Purkinje cell (primary cell): Measurements from ENCODE around the gene THYN1. TPM values are rescaled to one million over a fixed set of nuclear protein-coding genes. Genes with fewer than 3 reads are reported as not detected.

Experiments used
- polyA plus RNA-seq: library from polyadenylated mRNA; unstranded; fragments of >200 nt; fragmentation: Nextera tagmentation; gene quantifications from 2 replicates; pipeline ENCODE4 v1.2.1, GENCODE V29; 2014

The THYN1 gene
- 156 and 165 TPM in 2 replicates for polyA plus RNA-seq

DNA sequence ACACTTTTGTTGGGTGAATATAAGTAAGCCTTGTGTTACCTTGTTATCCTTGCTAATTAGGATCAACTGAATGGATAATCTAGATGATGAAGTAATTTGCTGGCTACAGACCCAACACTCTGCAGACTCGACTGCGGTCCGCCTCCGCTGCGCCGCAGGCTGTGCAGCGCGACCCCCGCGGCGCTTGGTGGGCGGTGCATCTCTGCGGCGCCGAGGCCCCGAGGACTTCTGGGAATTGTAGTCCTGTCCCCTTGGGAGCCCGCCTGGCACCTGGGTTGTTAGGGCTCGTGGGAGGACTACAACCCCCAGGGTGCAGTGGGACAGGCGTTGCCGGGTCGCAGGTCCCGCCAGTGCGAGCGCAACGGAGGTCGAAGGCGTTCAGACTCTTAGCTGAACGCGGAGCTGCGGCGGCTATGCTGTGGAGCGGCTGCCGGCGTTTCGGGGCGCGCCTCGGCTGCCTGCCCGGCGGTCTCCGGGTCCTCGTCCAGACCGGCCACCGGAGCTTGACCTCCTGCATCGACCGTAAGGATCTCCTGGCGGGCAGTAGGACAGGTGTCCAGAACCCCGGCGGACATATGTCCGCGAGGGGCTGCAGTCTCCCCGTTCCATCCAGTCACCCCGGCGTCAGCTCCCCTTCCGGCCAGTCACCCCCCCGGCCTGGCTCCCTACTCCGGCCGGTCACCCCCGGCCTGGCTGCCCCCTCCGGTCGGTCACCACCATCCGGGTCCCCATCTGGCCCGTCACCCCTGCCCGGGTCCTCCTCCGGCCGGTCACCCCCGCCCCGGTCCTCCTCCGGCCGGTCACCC is at the start of gene THYN1, which contains the start of gene ACAD8:
TSS of gene THYN1 (minus strand) at position 165 of the 806 bp plus-strand sequence. CDS start 470 bp downstream, outside the sequence.
TSS of gene ACAD8 (plus strand) at position 381 of the 806 bp plus-strand sequence. CDS start at position 414, 33 bp downstream.

DNA sequence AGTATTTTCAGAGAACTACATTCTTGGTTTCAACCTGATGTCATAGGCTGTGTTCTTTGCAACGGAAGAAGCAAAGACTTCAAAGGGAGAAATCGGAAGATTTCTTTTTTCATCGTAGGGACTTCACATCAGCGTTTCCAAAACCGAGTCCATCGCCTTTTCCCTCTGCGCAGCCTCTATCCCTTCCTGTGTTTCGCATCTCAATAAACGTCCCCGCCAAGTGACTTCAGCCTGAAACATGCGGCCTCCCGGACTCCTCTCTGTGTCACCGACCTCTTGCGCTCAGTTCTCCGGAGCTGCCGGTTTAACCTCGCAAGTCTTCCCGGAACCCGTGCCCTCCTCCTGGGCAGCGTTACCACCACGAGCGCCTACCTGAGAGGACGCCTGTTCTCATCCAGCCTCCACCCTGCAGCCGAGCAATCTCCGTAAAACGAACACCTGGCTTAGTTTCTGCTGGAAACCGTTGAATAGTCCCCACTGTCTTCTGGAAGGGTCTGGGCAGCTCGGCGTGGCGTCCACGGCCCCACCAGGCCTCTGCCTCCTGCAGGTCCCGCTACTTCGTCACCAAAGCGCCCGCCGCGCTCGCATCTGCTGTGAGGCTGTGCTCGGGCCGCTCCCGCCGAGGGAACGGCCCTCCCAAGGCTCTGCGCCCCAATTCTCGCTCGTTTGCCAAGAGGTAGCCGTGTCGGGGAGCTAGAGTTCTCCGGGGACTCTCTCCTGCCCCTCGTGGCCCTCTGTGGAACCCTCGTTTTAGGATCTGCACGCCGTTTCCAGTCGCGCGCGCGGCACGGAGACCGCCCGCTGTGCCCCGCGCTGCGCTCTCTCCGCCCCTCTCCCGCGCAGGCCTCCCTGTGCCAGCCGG is 22.6 kb upstream of the THYN1 start, which contains the start of gene GLB1L3:
TSS of gene GLB1L3 (plus strand) at position 846 of the 862 bp plus-strand sequence. CDS start 362 bp downstream, outside the sequence.

DNA sequence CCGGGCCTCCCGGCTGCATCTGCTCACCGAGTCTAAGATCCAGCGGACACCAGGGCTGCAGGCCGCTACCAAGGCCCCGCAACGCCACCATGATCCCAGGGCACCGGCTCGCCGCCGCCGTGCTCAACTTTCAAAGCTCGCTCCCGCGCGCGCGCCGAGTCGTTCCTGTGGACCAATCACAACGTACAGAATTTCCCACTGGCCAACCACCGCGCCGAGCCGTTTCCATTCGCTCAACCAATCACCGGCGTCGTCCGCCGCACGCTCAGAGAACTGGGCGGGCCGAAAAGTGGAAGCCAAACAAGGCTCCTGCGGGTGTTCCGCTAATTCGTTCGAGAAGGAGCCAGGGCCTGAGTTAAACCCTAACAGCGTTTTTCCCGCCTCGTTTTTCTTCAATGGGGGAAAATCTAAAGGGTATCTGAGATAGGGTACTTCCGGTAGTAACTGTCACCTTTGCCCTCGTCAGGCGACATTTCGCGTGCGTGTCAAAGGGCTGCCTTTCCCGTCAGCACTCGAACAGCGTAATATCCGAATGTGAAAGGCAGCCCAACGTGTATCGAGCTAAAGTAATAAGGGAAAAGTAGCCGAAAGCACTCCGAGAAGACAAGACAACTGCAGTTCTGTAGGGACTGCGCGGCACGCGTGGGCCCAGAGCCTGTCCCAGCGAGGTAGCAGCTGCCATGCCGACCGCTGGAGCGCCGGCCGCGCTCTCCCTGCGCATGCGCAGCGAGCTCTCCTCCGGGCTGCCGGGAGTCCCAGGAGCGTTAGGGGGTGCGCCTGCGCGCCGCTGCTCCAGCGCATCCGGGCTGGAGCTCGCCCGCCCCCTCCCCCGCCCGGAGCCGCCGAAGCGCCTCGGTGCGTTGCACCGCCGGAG is 29.1 kb downstream of the THYN1 start, which contains the start of the genes NCAPD3 and VPS26B:
TSS of gene NCAPD3 (minus strand) at position 132 of the 874 bp plus-strand sequence. CDS start at position 91, 41 bp downstream.
TSS of gene VPS26B (plus strand) at position 836 of the 874 bp plus-strand sequence. CDS start 452 bp downstream, outside the sequence.

Other genes starting within 250 kb of the THYN1 start
- 7.0 and 13.8 TPM in 2 replicates for gene JAM3, start 184.3 kb downstream of the THYN1 start, polyA plus RNA-seq
- 6.1 and 7.0 TPM in 2 replicates for gene NCAPD3, start 29.4 kb downstream of the THYN1 start, polyA plus RNA-seq
- gene VPS26B, start 28.7 kb downstream of the THYN1 start, polyA plus RNA-seq: 64.4 and 73.2 TPM in 2 replicates
- gene ACAD8, start 216 bp upstream of the THYN1 start, polyA plus RNA-seq: 31.1 and 39.1 TPM in 2 replicates
- gene GLB1L3, start 23.0 kb upstream of the THYN1 start, polyA plus RNA-seq: 0.59 and 0.69 TPM in 2 replicates
- 2.1 and 4.9 TPM in 2 replicates for gene GLB1L2, start 78.6 kb upstream of the THYN1 start, polyA plus RNA-seq
- gene B3GAT1, start 158.9 kb upstream of the THYN1 start, polyA plus RNA-seq: 24.6 and 25.4 TPM in 2 replicates